ENCODE results near the gene KRT222.

KRT222 gene

GRCh38 chr17:40648384-40648968 is 16.5 kb downstream of the KRT222 start:
- TF ChIP-seq EZH2 (IDR thresholded peaks at IDR 0.05; ENCODE audit: borderline replicate concordance, low read length), result no peak
- TF ChIP-seq, protein P1, sequence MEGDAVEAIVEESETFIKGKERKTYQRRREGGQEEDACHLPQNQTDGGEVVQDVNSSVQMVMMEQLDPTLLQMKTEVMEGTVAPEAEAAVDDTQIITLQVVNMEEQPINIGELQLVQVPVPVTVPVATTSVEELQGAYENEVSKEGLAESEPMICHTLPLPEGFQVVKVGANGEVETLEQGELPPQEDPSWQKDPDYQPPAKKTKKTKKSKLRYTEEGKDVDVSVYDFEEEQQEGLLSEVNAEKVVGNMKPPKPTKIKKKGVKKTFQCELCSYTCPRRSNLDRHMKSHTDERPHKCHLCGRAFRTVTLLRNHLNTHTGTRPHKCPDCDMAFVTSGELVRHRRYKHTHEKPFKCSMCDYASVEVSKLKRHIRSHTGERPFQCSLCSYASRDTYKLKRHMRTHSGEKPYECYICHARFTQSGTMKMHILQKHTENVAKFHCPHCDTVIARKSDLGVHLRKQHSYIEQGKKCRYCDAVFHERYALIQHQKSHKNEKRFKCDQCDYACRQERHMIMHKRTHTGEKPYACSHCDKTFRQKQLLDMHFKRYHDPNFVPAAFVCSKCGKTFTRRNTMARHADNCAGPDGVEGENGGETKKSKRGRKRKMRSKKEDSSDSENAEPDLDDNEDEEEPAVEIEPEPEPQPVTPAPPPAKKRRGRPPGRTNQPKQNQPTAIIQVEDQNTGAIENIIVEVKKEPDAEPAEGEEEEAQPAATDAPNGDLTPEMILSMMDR (IDR thresholded peaks at IDR 0.05; ENCODE audit: low read length), result no peak

DNA sequence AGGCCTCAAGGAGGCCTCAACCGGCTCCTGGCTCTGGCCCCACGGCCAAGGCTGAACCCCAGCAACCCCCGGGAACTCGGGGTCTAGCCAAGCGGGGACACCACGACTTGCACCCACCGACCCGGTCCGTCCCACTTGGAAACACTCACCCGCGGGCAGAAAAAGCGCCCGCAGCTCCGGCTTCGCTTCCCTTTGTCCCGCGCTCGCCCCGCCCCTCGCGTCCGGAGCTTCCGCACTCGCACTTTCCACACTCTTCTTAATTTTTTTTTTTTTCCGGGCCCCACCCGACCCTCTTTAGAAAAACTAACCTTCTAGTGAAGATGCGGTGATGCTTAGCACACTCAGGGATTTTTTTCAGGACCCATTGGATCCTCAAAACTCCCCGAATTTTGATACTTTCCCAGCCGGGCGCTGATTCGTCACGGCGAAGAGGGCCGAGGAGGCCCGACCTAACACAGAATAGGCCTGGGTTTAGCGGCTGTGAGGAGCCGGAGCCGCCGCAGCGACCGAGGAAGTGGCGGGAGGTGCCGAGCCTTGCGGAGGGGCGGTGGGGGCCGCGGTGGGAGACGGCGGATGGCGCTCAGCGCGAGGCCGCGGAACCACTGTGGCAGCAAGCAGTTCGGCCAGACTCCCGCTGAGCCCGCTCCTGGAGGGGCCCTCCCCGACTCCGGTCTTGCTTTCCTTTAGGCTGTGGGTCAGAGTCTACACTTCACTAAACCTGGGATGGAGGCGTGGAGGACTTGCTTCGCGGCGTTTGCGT is 17.2 kb downstream of the KRT222 start, which contains the start of gene SMARCE1:
Gene SMARCE1, minus strand, starts transcription at position 195 of the 760 bp plus-strand sequence. CDS start 2,016 bp downstream, outside the sequence.
- no peaks in the 10 kb centered on the region for H3F3A ChIP-seq (ENCODE audit: insufficient read depth, low read length)
- no peaks in the 10 kb centered on the region for H3K9me3 ChIP-seq (ENCODE audit: low read length)
- H2AFZ ChIP-seq (ENCODE audit: low read length), result peak within 1 kb of the TSS; percentile 90
- peaks cover 27% of the 10 kb centered on the region for H3K36me3 ChIP-seq (ENCODE audit: insufficient read depth, low read length)
- no peak for TF ChIP-seq EZH2 (IDR thresholded peaks at IDR 0.05; ENCODE audit: borderline replicate concordance, low read length)
- TF ChIP-seq, protein P1 (IDR thresholded peaks at IDR 0.05; ENCODE audit: low read length), result no peak
- peak within 1 kb of the TSS; percentile 52 for H3K27ac ChIP-seq (ENCODE audit: low read depth, low read length, poor library complexity, severe bottlenecking)
- peak within 1 kb of the TSS; percentile 85 for H3K4me3 ChIP-seq (ENCODE audit: low read depth, low read length, poor library complexity, severe bottlenecking)
- H3K9ac ChIP-seq (ENCODE audit: low read length), result peak within 1 kb of the TSS; percentile 91
- peaks cover 32% of the 10 kb centered on the region for H3K4me1 ChIP-seq (ENCODE audit: insufficient read depth, low read length, severe bottlenecking)
- H3K4me2 ChIP-seq (ENCODE audit: low read length), result peak within 1 kb of the TSS; percentile 71
- no peaks in the 10 kb centered on the region for H4K20me1 ChIP-seq (ENCODE audit: insufficient read depth, low read length)
- peaks cover 32% of the 10 kb centered on the region for H3K79me2 ChIP-seq (ENCODE audit: insufficient read depth, low read length)
- no peaks in the 10 kb centered on the region for H3K27me3 ChIP-seq (ENCODE audit: insufficient read depth, low read length)
- no peaks in the 10 kb centered on the region for H3K9me2 ChIP-seq (ENCODE audit: low read depth, low read length)

More at GRCh38 chr17:40648384-40648968, 16.5 kb downstream of the KRT222 start:
- peak overlapping the region; percentile 90 for H2AFZ ChIP-seq (ENCODE audit: low read length)
- peak overlapping the region; percentile 91 for H3K9ac ChIP-seq (ENCODE audit: low read length)
- H3K27me3 ChIP-seq (ENCODE audit: insufficient read depth, low read length), result no peaks in the 10 kb centered on the region
- peak overlapping the region; percentile 85 for H3K4me3 ChIP-seq (ENCODE audit: low read depth, low read length, poor library complexity, severe bottlenecking)
- H4K20me1 ChIP-seq (ENCODE audit: insufficient read depth, low read length), result no peaks in the 10 kb centered on the region
- H3F3A ChIP-seq (ENCODE audit: insufficient read depth, low read length), result no peaks in the 10 kb centered on the region
- H3K27ac ChIP-seq (ENCODE audit: low read depth, low read length, poor library complexity, severe bottlenecking), result peak overlapping the region; percentile 52
- peaks cover 32% of the 10 kb centered on the region for H3K4me1 ChIP-seq (ENCODE audit: insufficient read depth, low read length, severe bottlenecking)
- peaks cover 20% of the 10 kb centered on the region for H3K36me3 ChIP-seq (ENCODE audit: insufficient read depth, low read length)
- H3K79me2 ChIP-seq (ENCODE audit: insufficient read depth, low read length), result peaks cover 32% of the 10 kb centered on the region
- no peaks in the 10 kb centered on the region for H3K9me3 ChIP-seq (ENCODE audit: low read length)
- H3K4me2 ChIP-seq (ENCODE audit: low read length), result peak overlapping the region; percentile 71
- no peaks in the 10 kb centered on the region for H3K9me2 ChIP-seq (ENCODE audit: low read depth, low read length)

DNA sequence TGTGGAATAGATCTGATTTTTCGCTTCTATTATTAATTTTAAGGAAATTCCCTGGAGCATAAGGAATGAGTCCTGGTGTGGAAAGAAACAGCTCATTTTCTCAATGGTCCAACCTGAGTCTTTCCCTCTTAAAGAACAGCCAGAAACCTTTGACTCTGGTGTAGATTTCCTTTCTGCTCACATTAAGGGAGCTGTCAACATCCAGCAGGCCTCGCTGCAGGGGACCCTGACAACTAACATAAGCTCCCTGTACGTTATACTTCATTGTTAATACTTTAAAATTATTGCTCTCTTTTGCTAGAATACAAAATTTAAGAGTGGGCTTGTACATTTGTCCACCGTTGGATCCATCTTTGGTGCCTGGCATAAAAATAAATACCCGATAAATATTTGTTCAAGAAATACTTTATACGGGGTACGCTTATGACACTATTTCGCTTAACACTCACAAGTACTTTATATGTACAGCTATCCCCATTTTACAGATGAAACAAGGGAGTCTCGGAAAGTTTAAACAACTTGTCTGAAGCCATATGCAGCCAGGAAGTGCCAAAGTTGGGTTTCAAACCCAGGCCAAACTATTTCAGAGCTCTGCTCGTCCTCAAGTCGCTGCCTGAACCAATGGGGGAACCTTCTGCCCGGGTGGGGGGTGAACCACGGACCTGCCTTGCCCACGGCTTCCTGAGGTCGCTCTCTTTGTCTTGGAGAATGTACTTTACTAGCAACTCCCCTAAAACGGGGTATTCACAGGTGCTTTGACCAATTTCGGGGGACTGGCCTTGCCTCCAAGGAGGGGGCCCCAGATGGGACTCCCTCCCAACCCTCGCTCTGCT is 18.0 kb downstream of the KRT222 start:
- peak overlapping the region; percentile 91 for H3K9ac ChIP-seq (ENCODE audit: low read length)
- H3K4me3 ChIP-seq (ENCODE audit: low read depth, low read length, poor library complexity, severe bottlenecking), result peak overlapping the region; percentile 85
- H3K27ac ChIP-seq (ENCODE audit: low read depth, low read length, poor library complexity, severe bottlenecking), result peak overlapping the region; percentile 52

More for the DNA sequence above, 18.0 kb downstream of the KRT222 start:
- H4K20me1 ChIP-seq (ENCODE audit: insufficient read depth, low read length), result no peaks in the 10 kb centered on the region
- H3K4me1 ChIP-seq (ENCODE audit: insufficient read depth, low read length, severe bottlenecking), result peaks cover 32% of the 10 kb centered on the region
- TF ChIP-seq, protein P1 (IDR thresholded peaks at IDR 0.05; ENCODE audit: low read length), result no peak
- TF ChIP-seq EZH2 (IDR thresholded peaks at IDR 0.05; ENCODE audit: borderline replicate concordance, low read length), result no peak
- H3K4me2 ChIP-seq (ENCODE audit: low read length), result peak overlapping the region; percentile 71
- H3F3A ChIP-seq (ENCODE audit: insufficient read depth, low read length), result no peaks in the 10 kb centered on the region
- no peaks in the 10 kb centered on the region for H3K9me3 ChIP-seq (ENCODE audit: low read length)
- H3K36me3 ChIP-seq (ENCODE audit: insufficient read depth, low read length), result peaks cover 35% of the 10 kb centered on the region
- peak overlapping the region; percentile 90 for H2AFZ ChIP-seq (ENCODE audit: low read length)
- peaks cover 32% of the 10 kb centered on the region for H3K79me2 ChIP-seq (ENCODE audit: insufficient read depth, low read length)
- no peaks in the 10 kb centered on the region for H3K9me2 ChIP-seq (ENCODE audit: low read depth, low read length)
- no peaks in the 10 kb centered on the region for H3K27me3 ChIP-seq (ENCODE audit: insufficient read depth, low read length)

All from OCI-LY1 (cell line).